Measurements from ENCODE around the gene ADAMTSL2. TPM values are rescaled to one million over a fixed set of nuclear protein-coding genes. Genes with fewer than 3 reads are reported as not detected.
A peak's percentile ranks its signal among the peaks of the same experiment; 100 is the strongest.

ADAMTSL2 gene
- polyA plus RNA-seq, 3 donors: 1.4 to 2.5 (median 1.9) TPM

GRCh38 chr9:133606708-133607025 is 72.2 kb downstream of the ADAMTSL2 start:
- no peak for DNase-seq (ENCODE audit: extremely low read depth in 1 of 11, low read depth in 9 of 11, low spot score in 4 of 11)

DNA sequence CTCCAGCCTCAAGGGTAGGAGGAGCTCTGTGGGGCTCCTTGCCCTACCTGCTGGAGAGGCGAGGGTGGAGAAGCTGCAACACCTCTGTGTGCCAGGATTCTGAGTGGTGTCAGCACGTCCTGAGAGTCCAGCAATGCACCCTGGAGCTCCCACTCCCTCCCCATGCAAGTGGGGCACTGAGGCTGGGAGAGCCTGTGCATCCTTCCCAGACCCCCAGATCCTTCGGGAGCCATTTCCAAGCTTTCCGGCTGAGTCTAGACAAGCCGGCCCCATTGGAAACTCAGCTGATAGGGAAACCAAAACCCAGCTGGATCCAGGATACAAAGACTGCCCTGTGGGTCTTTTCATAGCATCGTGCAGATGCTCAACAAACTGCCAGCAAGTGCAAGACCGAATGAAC is 72.9 kb downstream of the ADAMTSL2 start:
- no peak for DNase-seq (ENCODE audit: extremely low read depth in 1 of 11, low read depth in 9 of 11, low spot score in 4 of 11)

DNA sequence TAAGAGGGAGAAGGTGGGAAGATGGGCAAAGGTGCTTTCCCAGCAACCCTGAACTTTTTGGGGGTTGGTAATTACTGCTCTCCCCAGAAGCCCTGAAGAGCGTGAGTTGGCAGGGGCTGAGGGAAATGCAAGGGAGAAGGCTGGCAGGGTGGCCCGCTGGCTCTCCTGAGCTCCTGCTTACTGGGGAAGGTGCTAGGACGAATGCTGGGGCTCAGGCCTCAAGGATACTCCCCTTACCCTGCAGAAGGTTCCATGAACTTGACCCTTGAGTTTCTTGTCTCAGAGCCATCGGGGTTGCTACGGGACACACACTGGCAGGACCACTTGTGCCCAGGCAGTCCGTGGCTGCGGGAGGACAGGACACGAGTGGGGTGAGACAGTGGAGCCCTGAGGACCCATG is 73.5 kb downstream of the ADAMTSL2 start:
- no peak for DNase-seq (ENCODE audit: extremely low read depth in 1 of 11, low read depth in 9 of 11, low spot score in 4 of 11)

GRCh38 chr9:133608382-133608781 is 73.9 kb downstream of the ADAMTSL2 start:
- no peak for DNase-seq (ENCODE audit: extremely low read depth in 1 of 11, low read depth in 9 of 11, low spot score in 4 of 11)

DNA sequence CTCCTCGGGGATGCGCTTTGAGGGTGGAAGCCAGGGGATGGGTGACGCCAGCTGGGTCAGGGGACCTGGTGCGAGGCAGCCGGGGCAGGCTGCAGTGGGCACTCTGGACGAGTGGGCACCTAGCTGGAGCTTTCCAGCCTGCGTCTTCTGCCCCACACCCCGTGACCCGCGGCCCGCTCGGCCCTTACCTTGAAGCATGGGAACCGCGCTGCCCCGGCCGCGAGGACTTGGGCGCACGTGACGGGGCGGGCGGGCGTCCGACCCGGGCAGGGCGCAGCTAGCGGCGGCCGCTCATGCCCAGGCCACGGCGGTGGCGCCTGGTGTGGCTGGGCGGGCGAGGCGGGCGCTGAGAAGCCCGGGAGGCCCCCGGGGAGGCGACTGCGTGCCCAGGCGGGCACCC is 74.4 kb downstream of the ADAMTSL2 start:
- no peak for DNase-seq (ENCODE audit: extremely low read depth in 1 of 11, low read depth in 9 of 11, low spot score in 4 of 11)

- DNase-seq (ENCODE audit: extremely low read depth in 1 of 11, low read depth in 9 of 11, low spot score in 4 of 11): peak in 10 of 11 donors; percentile 50 to 80 (median 61)
These were observed 75.0 kb downstream of the ADAMTSL2 start, which contains the start of gene FAM163B for GRCh38 chr9:133609311-133610098. Gene FAM163B (minus strand): TSS chr9:133609389. CDS start chr9:133580223, 29,166 bp downstream.

- DNase-seq (ENCODE audit: extremely low read depth in 1 of 11, low read depth in 9 of 11, low spot score in 4 of 11): no peak
These were observed 76.3 kb downstream of the ADAMTSL2 start for GRCh38 chr9:133610845-133611244.

DNA sequence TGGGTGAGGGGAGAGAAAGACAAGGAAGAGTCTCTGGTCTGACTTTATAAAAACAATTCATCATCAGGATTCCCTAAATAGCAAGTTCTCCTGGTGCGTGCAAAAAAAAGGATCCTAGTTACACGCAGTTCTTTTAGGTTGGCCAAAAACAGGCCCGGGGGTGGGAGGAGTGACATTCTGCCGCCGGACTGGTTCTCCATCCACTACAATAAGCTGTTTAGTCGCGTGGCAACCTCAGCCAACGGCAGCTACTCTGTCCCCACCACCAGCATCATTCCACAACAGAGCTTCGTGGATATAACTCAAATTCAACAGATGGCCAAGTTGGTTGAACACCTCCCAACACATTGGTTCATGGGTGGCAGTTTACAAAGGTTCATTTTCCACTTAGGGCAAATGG is 77.5 kb downstream of the ADAMTSL2 start:
- DNase-seq (ENCODE audit: extremely low read depth in 1 of 11, low read depth in 9 of 11, low spot score in 4 of 11): no peak

GRCh38 chr9:133612816-133613215 is 78.3 kb downstream of the ADAMTSL2 start:
- DNase-seq (ENCODE audit: extremely low read depth in 1 of 11, low read depth in 9 of 11, low spot score in 4 of 11): no peak

GRCh38 chr9:133613432-133613831 is 78.9 kb downstream of the ADAMTSL2 start:
- DNase-seq (ENCODE audit: extremely low read depth in 1 of 11, low read depth in 9 of 11, low spot score in 4 of 11): no peak

- DNase-seq (ENCODE audit: extremely low read depth in 1 of 11, low read depth in 9 of 11, low spot score in 4 of 11): no peak
These were observed 79.6 kb downstream of the ADAMTSL2 start for GRCh38 chr9:133614056-133614455.

GRCh38 chr9:133614678-133615077 is 80.2 kb downstream of the ADAMTSL2 start:
- DNase-seq (ENCODE audit: extremely low read depth in 1 of 11, low read depth in 9 of 11, low spot score in 4 of 11): no peak

DNA sequence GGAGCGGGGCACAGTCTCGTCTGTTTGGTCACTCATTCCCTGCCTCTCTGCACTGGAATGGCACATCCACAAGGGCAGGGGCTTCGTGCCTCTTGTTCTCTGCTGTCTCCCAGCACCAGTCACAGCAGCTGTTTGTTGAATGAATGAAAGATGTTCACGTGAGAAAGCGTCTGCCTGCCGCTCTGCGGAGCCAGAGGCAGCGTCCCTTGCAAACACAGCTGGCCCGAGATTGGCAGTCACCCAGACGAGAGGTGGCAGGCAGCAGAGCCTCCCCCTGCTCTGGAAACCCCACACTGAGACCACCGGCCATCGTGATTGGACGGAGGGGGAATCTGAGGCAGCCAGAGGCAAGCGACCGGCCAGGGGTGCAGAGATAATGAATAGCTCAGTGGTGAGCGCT is 80.7 kb downstream of the ADAMTSL2 start:
- no peak for DNase-seq (ENCODE audit: extremely low read depth in 1 of 11, low read depth in 9 of 11, low spot score in 4 of 11)

GRCh38 chr9:133615606-133616188 is 81.2 kb downstream of the ADAMTSL2 start:
- no peak for DNase-seq (ENCODE audit: extremely low read depth in 1 of 11, low read depth in 9 of 11, low spot score in 4 of 11)

DNA sequence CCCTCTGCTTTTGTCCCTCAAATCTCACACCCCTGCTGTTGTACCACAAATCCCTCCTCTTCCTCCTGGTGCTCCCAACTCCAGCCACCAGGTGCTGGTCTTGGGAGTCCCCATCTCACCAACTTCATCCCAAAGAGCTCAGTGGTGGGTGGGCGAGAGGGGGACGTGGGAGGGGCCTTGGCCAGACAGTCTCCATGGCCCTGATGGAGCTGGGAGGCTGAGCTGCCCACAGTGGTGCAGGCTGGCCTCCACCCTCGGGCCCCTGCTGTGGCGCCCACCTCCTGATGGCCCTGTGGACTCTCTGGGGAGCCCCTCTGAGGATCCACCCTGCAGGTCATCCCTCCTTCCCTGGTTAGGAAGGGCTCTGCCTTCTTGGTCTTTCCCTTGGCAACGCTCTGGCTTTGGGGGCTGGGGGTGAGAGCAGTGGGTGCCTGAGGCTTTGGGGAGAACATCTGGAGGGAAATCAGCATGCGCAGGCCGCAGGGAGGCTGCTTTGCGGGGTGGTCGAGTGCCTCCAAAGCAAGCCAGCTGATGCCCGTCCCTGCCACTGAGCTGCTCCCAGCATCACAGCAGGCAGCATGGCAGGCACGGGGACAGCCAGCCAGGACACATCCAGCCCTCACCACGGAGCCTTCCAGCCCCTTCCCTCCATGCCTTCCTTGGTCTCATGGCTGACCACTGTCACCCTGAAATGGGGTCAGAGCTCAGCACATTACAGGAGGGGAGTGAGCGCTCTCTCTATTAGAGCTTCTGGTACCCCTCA is 82.3 kb downstream of the ADAMTSL2 start:
- no peak for DNase-seq (ENCODE audit: extremely low read depth in 1 of 11, low read depth in 9 of 11, low spot score in 4 of 11)

DNA sequence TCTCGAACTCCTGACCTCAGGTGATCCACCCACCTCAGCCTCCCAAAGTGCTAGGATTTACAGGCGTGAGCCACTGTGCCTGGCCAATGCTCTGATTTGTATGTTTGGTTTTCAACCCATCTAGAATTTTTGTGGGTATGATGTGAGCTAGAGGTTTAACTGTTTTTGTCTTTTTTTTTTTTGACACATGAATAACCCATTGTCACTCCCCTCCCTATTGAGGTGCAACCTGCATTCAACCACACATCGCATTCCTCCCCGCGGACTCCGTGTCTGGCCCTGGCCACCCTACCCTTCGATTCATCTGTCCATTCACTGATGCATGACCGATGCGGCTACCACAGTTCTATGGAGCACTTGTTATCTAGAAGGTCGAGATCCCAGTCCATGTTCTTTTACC is 84.2 kb downstream of the ADAMTSL2 start:
- DNase-seq (ENCODE audit: extremely low read depth in 1 of 11, low read depth in 9 of 11, low spot score in 4 of 11): no peak

DNA sequence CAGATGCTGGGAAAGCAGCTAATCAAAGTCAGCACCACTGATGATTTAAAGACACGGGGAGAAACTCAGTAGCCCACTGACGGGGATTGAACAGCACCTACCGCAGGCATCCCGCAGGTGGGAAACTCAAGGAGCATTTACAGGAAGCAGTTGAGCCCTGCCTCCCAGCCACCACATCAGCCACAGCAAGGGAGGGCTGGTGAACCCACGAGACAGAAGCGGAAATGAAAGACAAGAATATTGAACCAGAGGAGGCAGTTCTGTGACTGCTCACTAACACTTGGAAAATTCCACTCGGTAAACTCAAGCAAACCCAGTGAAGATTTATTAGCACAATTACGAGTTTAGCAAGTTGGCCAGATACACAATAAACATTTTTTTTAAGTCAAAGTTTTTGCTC is 85.3 kb downstream of the ADAMTSL2 start:
- no peak for DNase-seq (ENCODE audit: extremely low read depth in 1 of 11, low read depth in 9 of 11, low spot score in 4 of 11)

DNA sequence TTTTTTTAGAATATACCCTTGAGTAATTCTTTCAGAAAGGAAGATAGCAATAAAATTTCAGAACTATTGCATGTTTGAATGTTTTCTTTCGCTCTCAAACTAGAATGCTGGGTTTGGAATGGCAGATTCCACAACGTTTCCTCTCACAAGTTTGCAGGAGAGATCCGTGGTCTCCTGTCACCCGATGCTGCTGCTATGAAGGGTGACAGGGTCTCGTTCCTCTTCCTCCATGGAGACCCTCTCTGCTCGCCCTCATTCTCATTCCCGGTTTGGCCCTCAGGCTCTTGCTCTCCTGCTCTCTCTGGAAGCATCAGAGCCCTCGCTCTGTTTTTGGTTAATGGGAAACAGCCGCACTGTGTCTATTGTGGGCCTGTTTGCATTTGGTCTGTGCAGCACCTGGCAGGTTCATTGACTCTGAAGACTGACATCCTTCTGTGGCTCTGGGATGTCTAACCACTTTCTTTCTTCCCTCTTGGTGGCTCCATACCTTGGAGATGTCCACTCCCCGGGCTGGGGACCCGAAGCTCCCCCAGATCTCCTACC is 87.3 kb downstream of the ADAMTSL2 start:
- no peak for DNase-seq (ENCODE audit: extremely low read depth in 1 of 11, low read depth in 9 of 11, low spot score in 4 of 11)

- DNase-seq (ENCODE audit: extremely low read depth in 1 of 11, low read depth in 9 of 11, low spot score in 4 of 11): no peak
These were observed 88.1 kb downstream of the ADAMTSL2 start for GRCh38 chr9:133622555-133622954.

Measured in renal cortex interstitium (tissue), 11 donors.